MM.1S (cell line): ENCODE measurements around the gene TMEM143.

ENCODE experiments used
- DNase-seq: peaks from one replicate; pipeline ENCODE4 v3.0.0-alpha.2; 2015
- H2AFZ ChIP-seq: fragments of 300-600 bp; sonication (generic); 2 replicates; pipeline ENCODE4 v1.6.0; 2016; ENCODE audit warnings: antibody characterized with exemption, low read length
- H3F3A ChIP-seq: fragments of 300-600 bp; sonication (generic); 2 replicates; pipeline ENCODE4 v1.6.1; 2016; ENCODE audit warnings: mild to moderate bottlenecking, antibody characterized with exemption, low read length, moderate library complexity, mixed read lengths; ENCODE audit not compliant: insufficient read depth
- H3K27ac ChIP-seq: fragments of 300-600 bp; sonication (generic); 2 replicates; pipeline ENCODE4 v1.5.1; 2016; ENCODE audit warnings: mild to moderate bottlenecking, low read length
- H3K27me3 ChIP-seq: fragments of 300-600 bp; sonication (generic); replicated peaks from 2 replicates; pipeline ENCODE4 v1.6.0; 2016; ENCODE audit warnings: low read length; ENCODE audit not compliant: insufficient read depth
- H3K36me3 ChIP-seq: fragments of 300-600 bp; sonication (generic); replicated peaks from 2 replicates; pipeline ENCODE4 v1.6.1; 2016; ENCODE audit warnings: mild to moderate bottlenecking, low read length, mixed read lengths; ENCODE audit not compliant: insufficient read depth
- H3K4me1 ChIP-seq: fragments of 300-600 bp; sonication (generic); 2 replicates; pipeline ENCODE4 v1.6.1; 2016; ENCODE audit warnings: low read length, mixed read lengths
- H3K4me2 ChIP-seq: fragments of 300-600 bp; sonication (generic); 2 replicates; pipeline ENCODE4 v1.6.0; 2016; ENCODE audit warnings: low read depth, low read length
- H3K4me3 ChIP-seq: fragments of 300-600 bp; sonication (generic); 2 replicates; pipeline ENCODE4 v1.5.1; 2016; ENCODE audit warnings: low read length, mixed read lengths
- H3K79me2 ChIP-seq: fragments of 300-600 bp; sonication (generic); 2 replicates; pipeline ENCODE4 v1.6.1; 2016; ENCODE audit warnings: mixed run types, low read length, mixed read lengths
- H3K9ac ChIP-seq: fragments of 300-600 bp; sonication (generic); 2 replicates; pipeline ENCODE4 v1.6.1; 2016; ENCODE audit warnings: low read length, mixed read lengths
- H3K9me2 ChIP-seq: fragments of 300-600 bp; sonication (generic); replicated peaks from 2 replicates; pipeline ENCODE4 v1.6.1; 2016; ENCODE audit warnings: mild to moderate bottlenecking, low read length, mixed read lengths; ENCODE audit not compliant: insufficient read depth
- H3K9me3 ChIP-seq: fragments of 300-600 bp; sonication (generic); replicated peaks from 2 replicates; pipeline ENCODE4 v1.6.1; 2016; ENCODE audit warnings: mild to moderate bottlenecking, low read length, mixed read lengths; ENCODE audit not compliant: insufficient read depth
- H4K20me1 ChIP-seq: fragments of 300-600 bp; sonication (generic); 2 replicates; pipeline ENCODE4 v1.6.1; 2016; ENCODE audit warnings: mild to moderate bottlenecking, low read length, moderate library complexity, mixed read lengths; ENCODE audit not compliant: insufficient read depth
- EZH2 ChIP-seq: fragments of 300-600 bp; sonication (generic); optimal IDR thresholded peaks from 2 replicates; pipeline ENCODE3; 2017; ENCODE audit warnings: low read depth, mild to moderate bottlenecking, antibody characterized with exemption, low read length, mixed read lengths
- EZH2phosphoT487 ChIP-seq: fragments of 300-600 bp; sonication (generic); IDR thresholded peaks from 2 replicates; pipeline ENCODE4 v1.6.1; 2018; ENCODE audit warnings: antibody characterized with exemption, low read length
- TF ChIP-seq, protein P1 (sequence below): fragments of 300-600 bp; sonication (generic); IDR thresholded peaks from 2 replicates; pipeline ENCODE4 v1.5.1; 2016; ENCODE audit warnings: antibody characterized with exemption, low read length, mixed read lengths

The TMEM143 gene

DNA sequence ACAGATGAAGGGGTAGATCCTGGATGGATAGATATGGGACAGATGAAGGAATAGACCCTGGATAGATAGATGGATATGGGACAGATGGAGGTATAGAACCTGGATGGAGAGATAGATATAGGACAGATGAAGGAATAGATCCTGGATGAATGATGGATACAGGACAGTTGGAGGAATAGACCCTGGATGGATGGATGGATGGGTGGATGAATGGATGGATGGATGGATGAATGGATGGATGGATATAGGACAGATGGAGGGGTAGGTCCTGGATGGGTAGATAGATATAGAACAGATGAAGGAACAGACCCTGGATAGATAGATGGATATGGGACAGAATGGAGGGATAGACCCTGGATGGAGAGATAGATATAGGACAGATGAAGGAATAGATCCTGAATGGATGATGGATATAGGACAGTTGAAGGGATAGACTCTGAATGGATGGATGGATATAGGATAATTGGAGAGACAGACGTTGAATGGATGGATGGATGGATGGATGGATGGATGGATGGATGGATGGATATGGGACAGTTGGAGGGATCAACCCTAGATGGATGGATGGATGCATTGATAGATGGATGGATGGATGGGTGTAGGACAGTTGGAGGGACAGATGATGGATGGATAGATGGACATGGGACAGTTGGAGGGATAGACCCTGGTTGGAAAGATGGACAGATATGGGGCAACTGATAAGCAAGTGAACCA, 61.7 kb downstream of the TMEM143 start:
- Histone ChIP-seq H3K4me3 (no peak overlapping the region), H3K9me2 (no peaks in the 10 kb centered on the region), H3K36me3 (no peaks in the 10 kb centered on the region), H3K4me1 (no peaks in the 10 kb centered on the region), H3K79me2 (no peaks in the 10 kb centered on the region), H3K9ac (no peak overlapping the region), H2AFZ (no peak overlapping the region), H3F3A (no peaks in the 10 kb centered on the region), H4K20me1 (no peaks in the 10 kb centered on the region), H3K4me2 (no peak overlapping the region), H3K27me3 (peaks cover 75% of the 10 kb centered on the region), H3K9me3 (no peaks in the 10 kb centered on the region), H3K27ac (no peak overlapping the region)
- TF ChIP-seq EZH2 (no peak), EZH2phosphoT487 (no peak)
- TF ChIP-seq, protein P1, sequence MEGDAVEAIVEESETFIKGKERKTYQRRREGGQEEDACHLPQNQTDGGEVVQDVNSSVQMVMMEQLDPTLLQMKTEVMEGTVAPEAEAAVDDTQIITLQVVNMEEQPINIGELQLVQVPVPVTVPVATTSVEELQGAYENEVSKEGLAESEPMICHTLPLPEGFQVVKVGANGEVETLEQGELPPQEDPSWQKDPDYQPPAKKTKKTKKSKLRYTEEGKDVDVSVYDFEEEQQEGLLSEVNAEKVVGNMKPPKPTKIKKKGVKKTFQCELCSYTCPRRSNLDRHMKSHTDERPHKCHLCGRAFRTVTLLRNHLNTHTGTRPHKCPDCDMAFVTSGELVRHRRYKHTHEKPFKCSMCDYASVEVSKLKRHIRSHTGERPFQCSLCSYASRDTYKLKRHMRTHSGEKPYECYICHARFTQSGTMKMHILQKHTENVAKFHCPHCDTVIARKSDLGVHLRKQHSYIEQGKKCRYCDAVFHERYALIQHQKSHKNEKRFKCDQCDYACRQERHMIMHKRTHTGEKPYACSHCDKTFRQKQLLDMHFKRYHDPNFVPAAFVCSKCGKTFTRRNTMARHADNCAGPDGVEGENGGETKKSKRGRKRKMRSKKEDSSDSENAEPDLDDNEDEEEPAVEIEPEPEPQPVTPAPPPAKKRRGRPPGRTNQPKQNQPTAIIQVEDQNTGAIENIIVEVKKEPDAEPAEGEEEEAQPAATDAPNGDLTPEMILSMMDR = no peak
- DNase-seq = no peak

DNA sequence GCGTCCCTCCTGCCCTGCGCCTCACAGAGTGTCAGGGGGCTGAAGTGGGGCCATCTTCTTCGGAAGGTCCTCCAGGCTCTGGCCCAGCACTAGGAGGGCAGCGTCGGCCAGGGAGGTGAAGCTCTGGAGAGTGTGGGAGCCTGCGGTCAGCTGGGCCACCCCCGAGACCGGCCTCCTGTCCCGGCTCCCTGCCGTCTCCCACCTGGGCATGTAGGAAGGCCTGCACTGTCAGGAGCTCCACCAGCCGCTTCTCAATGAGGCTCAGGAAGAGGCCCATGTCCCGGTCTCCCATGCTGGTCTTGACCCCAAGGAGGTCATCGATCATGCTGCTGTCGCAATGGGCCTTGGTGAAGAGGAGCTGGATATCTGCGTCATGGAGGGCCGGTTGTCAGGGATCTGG, 65.8 kb downstream of the TMEM143 start:
- Histone ChIP-seq H3K4me1 (no peaks in the 10 kb centered on the region), H2AFZ (no peak overlapping the region), H3K9me3 (no peaks in the 10 kb centered on the region), H4K20me1 (no peaks in the 10 kb centered on the region), H3K9me2 (no peaks in the 10 kb centered on the region), H3K27ac (no peak overlapping the region), H3F3A (no peaks in the 10 kb centered on the region), H3K4me2 (no peak overlapping the region), H3K27me3 (peaks cover 73% of the 10 kb centered on the region), H3K4me3 (no peak overlapping the region), H3K79me2 (no peaks in the 10 kb centered on the region), H3K9ac (no peak overlapping the region), H3K36me3 (no peaks in the 10 kb centered on the region)
- TF ChIP-seq EZH2phosphoT487 = no peak
- TF ChIP-seq EZH2 = no peak
- TF ChIP-seq, protein P1 = no peak
- DNase-seq = no peak

DNA sequence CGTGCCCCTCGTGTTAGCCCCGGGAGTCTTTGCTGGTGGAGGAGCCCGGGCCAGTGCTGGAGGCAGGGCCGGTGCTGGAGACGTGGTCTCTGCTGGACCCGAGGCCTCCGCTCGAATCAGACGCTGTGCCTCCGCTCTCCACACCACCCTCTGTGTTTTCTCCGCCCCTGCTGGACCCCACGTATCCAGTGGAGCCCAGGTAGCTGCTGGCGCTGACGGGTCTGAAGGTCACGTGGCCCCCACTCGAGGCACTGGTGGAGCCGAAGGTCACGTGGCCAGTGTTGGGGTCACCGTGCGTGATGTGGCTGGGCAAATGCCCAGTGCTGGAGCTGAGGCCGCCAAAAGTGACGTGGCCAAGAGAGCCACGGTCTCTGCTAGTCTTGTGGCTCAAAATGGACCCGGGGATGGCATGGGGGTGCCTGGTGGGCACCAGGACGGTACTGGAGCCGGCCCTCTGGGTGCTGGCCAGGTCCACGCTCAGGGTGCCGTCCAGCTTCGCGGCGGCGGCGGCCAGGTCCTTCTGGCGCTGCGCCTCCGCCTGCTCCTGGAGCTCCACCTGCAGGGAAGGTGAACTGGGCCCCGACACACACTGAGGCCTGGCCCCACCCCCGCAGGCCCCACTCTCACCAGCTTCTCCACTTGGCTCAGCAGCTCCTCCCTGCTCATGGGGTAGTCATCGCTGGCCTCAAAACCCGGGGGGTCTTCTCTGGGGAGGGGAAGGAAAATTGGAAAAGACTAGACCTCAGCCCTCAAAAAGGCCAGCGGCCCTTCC, 66.6 kb downstream of the TMEM143 start:
- TF ChIP-seq EZH2 = no peak
- TF ChIP-seq, protein P1 = no peak
- no peak for TF ChIP-seq EZH2phosphoT487
- Histone ChIP-seq H3K9ac (no peak overlapping the region), H3K4me2 (no peak overlapping the region)

More for the DNA sequence above, 66.6 kb downstream of the TMEM143 start:
- H3K4me1 ChIP-seq = no peaks in the 10 kb centered on the region
- no peaks in the 10 kb centered on the region for H3K9me2 ChIP-seq
- H2AFZ ChIP-seq = no peak overlapping the region
- no peak overlapping the region for H3K4me3 ChIP-seq
- no peak for DNase-seq
- no peaks in the 10 kb centered on the region for H3K79me2 ChIP-seq
- no peak overlapping the region for H3K27ac ChIP-seq
- H4K20me1 ChIP-seq = no peaks in the 10 kb centered on the region
- H3K9me3 ChIP-seq = no peaks in the 10 kb centered on the region
- H3F3A ChIP-seq = no peaks in the 10 kb centered on the region
- no peaks in the 10 kb centered on the region for H3K36me3 ChIP-seq
- peaks cover 71% of the 10 kb centered on the region for H3K27me3 ChIP-seq
